AG04450 (cell line): ENCODE measurements around the gene MBD6. TPM values are rescaled to one million over a fixed set of nuclear protein-coding genes. Genes with fewer than 3 reads are reported as not detected.
A peak's percentile ranks its signal among the peaks of the same experiment; 100 is the strongest.

Experiments used
- CTCF ChIA-PET: fragments of 300-600, 350-600 bp; formaldehyde crosslinking; extraction: SDS; loops from one replicate; lab custom pipeline; 2022; ENCODE audit warnings: antibody characterized with exemption, inconsistent platforms; lab: Charles Lee
- POLR2A ChIA-PET: fragments of 350-600 bp; formaldehyde crosslinking; extraction: SDS; loops from one replicate; lab custom pipeline; 2021; ENCODE audit warnings: antibody characterized with exemption, inconsistent platforms; lab: Yijun Ruan, JAX
- DNase-seq: peaks from one replicate; pipeline ENCODE4 v3.0.0-alpha.2; 2011; ENCODE audit warnings: low read depth, low spot score
- H3K27ac ChIP-seq: one replicate; pipeline ENCODE4 v1.5.1; 2012; ENCODE audit warnings: low read depth, low read length, control low read depth
- H3K27me3 ChIP-seq: one replicate; pipeline ENCODE4 v1.6.0; 2012; ENCODE audit warnings: low read length; ENCODE audit not compliant: control insufficient read depth, insufficient read depth
- H3K4me3 ChIP-seq: 2 replicates; pipeline ENCODE4 v1.5.1; 2011; ENCODE audit warnings: mild to moderate bottlenecking, low read depth, low read length, control low read depth
- H3K9me3 ChIP-seq: 2 replicates; pipeline ENCODE4 v1.5.1; 2012; ENCODE audit warnings: low read length; ENCODE audit not compliant: control insufficient read depth, insufficient read depth
- CTCF ChIP-seq: IDR thresholded peaks from 2 replicates; pipeline ENCODE4 v1.5.1; 2011; ENCODE audit warnings: low read depth, low read length, control low read depth, inconsistent platforms
- polyA minus RNA-seq: library from RNA; depleted of rRNA, polyadenylated mRNA; stranded (reverse); fragments of >200 nt; gene quantifications from 2 replicates; pipeline ENCODE4 v1.2.3, GENCODE V29; 2011; rRNA and poly(A)+ RNA removed
- polyA plus RNA-seq: library from polyadenylated mRNA; depleted of rRNA; stranded (reverse); fragments of >200 nt; gene quantifications from 2 replicates; pipeline ENCODE4 v1.2.3, GENCODE V29; 2011; rRNA removed

The MBD6 gene
- polyA plus RNA-seq: 3.3 and 4.9 TPM in 2 replicates
- 7.4 and 7.5 TPM in 2 replicates for polyA minus RNA-seq

- Histone ChIP-seq H3K27me3 (no peaks in the 10 kb centered on the region), H3K27ac (peak within 1 kb of the TSS; percentile 98), H3K4me3 (peak within 1 kb of the TSS; percentile 93), H3K9me3 (peaks cover 5% of the 10 kb centered on the region; the same call in 1 of the 2 replicates)
- no peak for TF ChIP-seq CTCF
- ChIA-PET CTCF (no interaction called here), POLR2A (no interaction called here)
- peak; percentile 89 for DNase-seq
Measured at GRCh38 chr12:57522011-57522886, at the start of gene MBD6. MBD6 (plus strand) TSS chr12:57522824; CDS start chr12:57524304, 1,480 bp downstream.

GRCh38 chr12:57473392-57473791, 49.2 kb upstream of the MBD6 start:
- no peak overlapping the region for H3K4me3 ChIP-seq
- TF ChIP-seq CTCF: no peak
- DNase-seq: no peak
- H3K9me3 ChIP-seq: no peaks in the 10 kb centered on the region; the same call in 1 of the 2 replicates
- H3K27me3 ChIP-seq: peaks cover 42% of the 10 kb centered on the region
- no peak overlapping the region for H3K27ac ChIP-seq
- ChIA-PET CTCF (interaction anchor here (2.7 kb wide), 1 partner anchor 14 kb away, joined by 14 read pairs; the partner anchor contains the start of gene GLI1), POLR2A (no interaction called here)

GRCh38 chr12:57473886-57474285, 48.7 kb upstream of the MBD6 start:
- DNase-seq: no peak
- H3K27ac ChIP-seq: no peak overlapping the region
- no peak for TF ChIP-seq CTCF
- H3K4me3 ChIP-seq: no peak overlapping the region
- CTCF ChIA-PET: interaction anchor here (1.9 to 2.7 kb wide), 2 partner anchors 11 to 15 kb away, joined by 9 to 14 read pairs; partner anchors contain the start of gene GLI1
- POLR2A ChIA-PET: no interaction called here
- peaks cover 42% of the 10 kb centered on the region for H3K27me3 ChIP-seq
- H3K9me3 ChIP-seq: no peaks in the 10 kb centered on the region; the same call in 1 of the 2 replicates

- POLR2A ChIA-PET: no interaction called here
- Histone ChIP-seq H3K4me3 (no peak overlapping the region), H3K9me3 (no peaks in the 10 kb centered on the region; the same call in 1 of the 2 replicates), H3K27ac (no peak overlapping the region), H3K27me3 (peaks cover 42% of the 10 kb centered on the region)
- DNase-seq: no peak
- TF ChIP-seq CTCF: no peak
- CTCF ChIA-PET: interaction anchor here (1.9 to 2.7 kb wide), 2 partner anchors 11 to 15 kb away, joined by 9 to 14 read pairs; partner anchors contain the start of gene GLI1
Measured at GRCh38 chr12:57474430-57474829, 48.2 kb upstream of the MBD6 start.
